Natural killer cell (primary cell): ENCODE measurements around the gene PPP2CA. TPM values are rescaled to one million over a fixed set of nuclear protein-coding genes. Genes with fewer than 3 reads are reported as not detected.
"Not testable (repeated sequence)": the region's sequence is repeated elsewhere in the genome, so short reads cannot be mapped to it uniquely, and the experiment has no call there.

Experiments
- ATAC-seq, 3 donors: fragments of 150-1000 bp in 2 of 3; fragments of 200-7000 bp in 1 of 3; cut with Tn5 transposase; 1 replicate in 1 of 3; 2 replicates in 2 of 3; pipeline ENCODE4 v1.10.0; 2021; ENCODE audit warnings: mild to moderate bottlenecking in 2 of 3, moderate library complexity in 2 of 3
- DNase-seq, 2 donors: peaks; one replicate each; pipeline versions ENCODE4 v3.0.0 to v3.0.0-alpha.2; 2013 to 2021; ENCODE audit warnings: mixed read lengths in 1 of 2
- H3K27ac ChIP-seq: one replicate; pipeline ENCODE4 v1.5.1; 2013; ENCODE audit warnings: mild to moderate bottlenecking, low read length
- H3K27me3 ChIP-seq: one replicate; pipeline ENCODE4 v1.6.1; 2013; ENCODE audit warnings: low read length; ENCODE audit not compliant: control insufficient read depth, insufficient read depth
- H3K36me3 ChIP-seq: one replicate; pipeline ENCODE4 v1.6.1; 2013; ENCODE audit warnings: low read length; ENCODE audit not compliant: control insufficient read depth, insufficient read depth
- H3K4me1 ChIP-seq: one replicate; pipeline ENCODE4 v1.6.1; 2013; ENCODE audit warnings: low read length; ENCODE audit not compliant: control insufficient read depth, insufficient read depth
- H3K4me3 ChIP-seq: one replicate; pipeline ENCODE4 v1.5.1; 2013; ENCODE audit warnings: low read length
- H3K9me3 ChIP-seq: one replicate; pipeline ENCODE4 v1.6.1; 2013; ENCODE audit warnings: low read length; ENCODE audit not compliant: control insufficient read depth, insufficient read depth
- H3K27ac Mint-ChIP-seq, 2 donors: one replicate each; pipeline ENCODE4 v1.8.0; 2022; ENCODE audit warnings: mild to moderate bottlenecking in 2 of 2, mixed read lengths in 2 of 2, moderate library complexity in 1 of 2
- H3K27me3 Mint-ChIP-seq, 2 donors: one replicate each; pipeline ENCODE4 v1.8.0; 2022; ENCODE audit warnings: low read depth in 2 of 2, mixed read lengths in 2 of 2
- H3K36me3 Mint-ChIP-seq: one replicate; pipeline ENCODE4 v1.8.0; 2022; ENCODE audit warnings: mixed read lengths
- H3K4me1 Mint-ChIP-seq, 2 donors: one replicate each; pipeline ENCODE4 v1.8.0; 2022; ENCODE audit warnings: mixed read lengths in 2 of 2
- H3K4me3 Mint-ChIP-seq: one replicate; pipeline ENCODE4 v1.8.0; 2022; ENCODE audit warnings: mild to moderate bottlenecking, moderate library complexity, mixed read lengths
- H3K9me3 Mint-ChIP-seq, 2 donors: one replicate each; pipeline ENCODE4 v1.8.0; 2022; ENCODE audit warnings: mixed read lengths in 2 of 2
- WGBS: methylation state at CpG from one replicate; pipeline ENCODE4 v1.1.7; 2013; ENCODE audit warnings: missing lambda C conversion rate; ENCODE audit not compliant: insufficient coverage; 5-methylcytosine and 5-hydroxymethylcytosine counted together
- intact Hi-C: fragments of 100-400 bp; cut with micrococcal nuclease; formaldehyde crosslinking; loops from one replicate; pipeline ENCODE4 v1.14.2; 2022
- total RNA-seq, 4 donors: library from RNA; stranded (reverse); fragments of 120-200 nt in 1 of 4; gene quantifications; one replicate each; pipeline versions ENCODE4 v1.2.3 to v1.2.4, GENCODE V29; 2013 to 2022
- TF ChIP-seq, protein P1 (sequence below): fragments of 200-600 bp; IDR thresholded peaks from one replicate; pipeline ENCODE4 v1.8.0; 2022; ENCODE audit warnings: antibody characterized with exemption

Gene PPP2CA
- total RNA-seq, 3 donors from 2014 or later (not counting 1 experiment from before 2014, with no cell fraction given), result 188 to 205 (median 191) TPM

DNA sequence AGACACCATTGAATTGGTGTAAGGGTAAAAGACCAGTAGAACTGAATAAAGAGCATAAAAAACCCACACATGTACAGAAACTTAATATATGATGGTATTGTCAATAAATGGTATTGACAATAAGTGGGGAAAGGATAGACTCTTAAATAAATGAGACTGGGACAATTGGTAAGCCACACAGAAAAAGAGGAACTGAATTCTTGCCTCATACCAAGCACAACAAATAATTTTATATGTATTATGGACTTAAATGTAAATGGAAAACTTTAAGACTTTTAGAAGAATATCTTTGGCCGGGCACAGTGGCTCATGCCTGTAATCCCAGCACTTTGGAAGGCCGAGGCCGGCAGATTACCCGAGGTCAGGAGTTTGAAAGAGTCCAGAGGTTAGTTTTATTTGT is 37.9 kb upstream of the PPP2CA start:
- peaks cover 4 to 7% of the 10 kb centered on the region in 2 donors for H3K9me3 Mint-ChIP-seq
- H3K4me3 Mint-ChIP-seq, result no peak overlapping the region
- Histone ChIP-seq H3K4me1 (no peaks in the 10 kb centered on the region), H3K27ac (no peak overlapping the region), H3K36me3 (no peaks in the 10 kb centered on the region), H3K9me3 (peaks cover 12% of the 10 kb centered on the region), H3K4me3 (no peak overlapping the region), H3K27me3 (no peaks in the 10 kb centered on the region)
- H3K36me3 Mint-ChIP-seq, result peaks cover 8% of the 10 kb centered on the region
- H3K4me1 Mint-ChIP-seq, result no peaks in the 10 kb centered on the region
- TF ChIP-seq, protein P1, sequence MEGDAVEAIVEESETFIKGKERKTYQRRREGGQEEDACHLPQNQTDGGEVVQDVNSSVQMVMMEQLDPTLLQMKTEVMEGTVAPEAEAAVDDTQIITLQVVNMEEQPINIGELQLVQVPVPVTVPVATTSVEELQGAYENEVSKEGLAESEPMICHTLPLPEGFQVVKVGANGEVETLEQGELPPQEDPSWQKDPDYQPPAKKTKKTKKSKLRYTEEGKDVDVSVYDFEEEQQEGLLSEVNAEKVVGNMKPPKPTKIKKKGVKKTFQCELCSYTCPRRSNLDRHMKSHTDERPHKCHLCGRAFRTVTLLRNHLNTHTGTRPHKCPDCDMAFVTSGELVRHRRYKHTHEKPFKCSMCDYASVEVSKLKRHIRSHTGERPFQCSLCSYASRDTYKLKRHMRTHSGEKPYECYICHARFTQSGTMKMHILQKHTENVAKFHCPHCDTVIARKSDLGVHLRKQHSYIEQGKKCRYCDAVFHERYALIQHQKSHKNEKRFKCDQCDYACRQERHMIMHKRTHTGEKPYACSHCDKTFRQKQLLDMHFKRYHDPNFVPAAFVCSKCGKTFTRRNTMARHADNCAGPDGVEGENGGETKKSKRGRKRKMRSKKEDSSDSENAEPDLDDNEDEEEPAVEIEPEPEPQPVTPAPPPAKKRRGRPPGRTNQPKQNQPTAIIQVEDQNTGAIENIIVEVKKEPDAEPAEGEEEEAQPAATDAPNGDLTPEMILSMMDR, result no peak
- intact Hi-C loops, result no loop called here
- no peak overlapping the region for H3K27ac Mint-ChIP-seq
- H3K27me3 Mint-ChIP-seq, result peaks cover 12 to 31% of the 10 kb centered on the region in 2 donors
- ATAC-seq (no peak), DNase-seq (no peak)
- WGBS, result 100% methylated on average over 4 of the region's 4 CpGs

DNA sequence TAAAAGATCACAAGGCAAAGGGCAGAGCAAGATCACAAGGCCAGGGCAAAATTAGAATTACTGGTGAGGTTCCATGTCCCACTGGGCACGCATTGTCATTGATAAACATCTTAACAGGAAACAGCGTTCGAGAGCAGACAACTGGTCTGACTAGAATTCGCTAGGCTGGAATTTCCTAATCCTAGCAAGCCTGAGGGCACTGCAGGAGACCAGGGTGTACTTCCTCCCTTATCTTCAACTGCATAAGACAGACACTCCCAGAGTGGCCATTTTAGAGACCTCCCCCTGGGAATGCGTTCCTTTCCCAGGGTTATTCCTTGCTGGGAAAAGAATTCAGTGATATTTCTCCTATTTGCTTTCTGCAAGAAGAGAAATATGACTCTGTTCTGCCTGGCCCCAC is 36.8 kb upstream of the PPP2CA start:
- peaks cover 10 to 26% of the 10 kb centered on the region in 2 donors for H3K27me3 Mint-ChIP-seq
- H3K36me3 ChIP-seq, H3K4me3 ChIP-seq, H3K36me3 Mint-ChIP-seq, H3K27me3 ChIP-seq, H3K4me3 Mint-ChIP-seq, ATAC-seq, H3K27ac Mint-ChIP-seq, H3K9me3 Mint-ChIP-seq, H3K4me1 ChIP-seq, intact Hi-C loops, DNase-seq, H3K4me1 Mint-ChIP-seq, H3K27ac ChIP-seq: not testable (repeated sequence)
- H3K9me3 ChIP-seq, result peaks cover 12% of the 10 kb centered on the region
- WGBS, result 92% methylated on average over 5 of the region's 5 CpGs

DNA sequence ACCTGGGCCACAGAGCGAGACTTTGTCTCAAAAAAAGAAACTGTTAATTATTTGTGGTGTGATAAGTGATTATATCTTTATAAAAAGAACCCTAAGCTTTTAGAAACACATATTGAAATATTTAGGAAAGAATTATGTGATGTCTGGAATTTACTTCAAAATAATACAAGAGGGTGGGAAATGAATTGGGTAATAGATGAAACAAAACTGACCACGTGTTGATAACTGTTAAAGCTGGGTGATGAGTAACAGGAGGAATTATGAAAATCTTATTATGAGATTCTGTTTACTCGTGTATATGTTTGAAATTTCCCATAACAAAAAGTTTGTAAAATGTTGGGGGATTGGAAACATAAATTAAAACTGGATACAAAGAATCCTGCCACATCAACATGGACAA is 33.0 kb upstream of the PPP2CA start:
- no peak overlapping the region for H3K4me3 Mint-ChIP-seq
- Histone ChIP-seq H3K27me3 (no peaks in the 10 kb centered on the region), H3K36me3 (no peaks in the 10 kb centered on the region), H3K9me3 (peaks cover 12% of the 10 kb centered on the region), H3K4me3 (no peak overlapping the region), H3K4me1 (no peaks in the 10 kb centered on the region), H3K27ac (no peak overlapping the region)
- peaks cover 2 to 4% of the 10 kb centered on the region in 2 donors for H3K9me3 Mint-ChIP-seq
- H3K36me3 Mint-ChIP-seq, result no peaks in the 10 kb centered on the region
- 83% methylated on average over 1 of the region's 3 CpGs for WGBS
- H3K4me1 Mint-ChIP-seq, result no peaks in the 10 kb centered on the region
- H3K27me3 Mint-ChIP-seq, result peaks cover 0 to 5% of the 10 kb centered on the region in 2 donors
- DNase-seq, result no peak
- no peak overlapping the region for H3K27ac Mint-ChIP-seq
- TF ChIP-seq, protein P1, result no peak
- no peak for ATAC-seq
- intact Hi-C loops, result no loop called here

DNA sequence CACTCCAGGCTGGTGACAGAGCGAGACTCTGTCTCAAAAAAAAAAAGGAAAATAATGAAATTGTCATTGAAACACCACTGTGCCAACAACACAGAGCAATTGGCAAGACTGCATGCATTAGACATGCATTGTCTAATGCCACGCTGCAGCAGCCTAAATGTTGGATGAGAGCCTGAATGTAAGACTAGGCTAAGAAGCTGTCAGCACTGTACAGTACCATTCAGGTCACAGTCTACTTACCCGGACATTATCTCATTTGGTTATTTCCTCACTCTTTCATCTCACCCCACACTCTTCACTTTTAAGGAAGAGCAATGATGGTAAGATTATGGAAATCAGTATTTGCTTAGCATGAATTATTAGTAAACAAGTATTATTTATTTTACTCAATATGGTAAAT is 31.3 kb upstream of the PPP2CA start:
- Histone ChIP-seq H3K4me1 (no peaks in the 10 kb centered on the region), H3K36me3 (no peaks in the 10 kb centered on the region), H3K9me3 (peaks cover 3% of the 10 kb centered on the region), H3K4me3 (no peak overlapping the region), H3K27ac (no peak overlapping the region), H3K27me3 (no peaks in the 10 kb centered on the region)
- WGBS, result 73% methylated on average over 2 of the region's 3 CpGs
- ATAC-seq (no peak), DNase-seq (no peak)
- Mint-ChIP-seq H3K9me3 (peaks cover 0 to 1% of the 10 kb centered on the region in 2 donors), H3K4me3 (no peak overlapping the region), H3K27me3 (peaks cover 0 to 7% of the 10 kb centered on the region in 2 donors), H3K4me1 (no peaks in the 10 kb centered on the region), H3K36me3 (no peaks in the 10 kb centered on the region), H3K27ac (no peak overlapping the region)
- TF ChIP-seq, protein P1, result no peak
- intact Hi-C loops, result no loop called here
